T-helper 2 cell (primary cell): ENCODE measurements around the gene MYH10.

ENCODE experiments used
- DNase-seq, 5 experiments: peaks; one replicate each; pipeline versions ENCODE4 v3.0.0 to v3.0.0-alpha.2; 2012 to 2022

MYH10 gene

GRCh38 chr17:8647956-8648355 lies 17.4 kb upstream of the MYH10 start:
- DNase-seq = no peak

- DNase-seq = no peak
These were observed 16.7 kb upstream of the MYH10 start for GRCh38 chr17:8647202-8647601.

- DNase-seq = no peak
These were observed 14.0 kb upstream of the MYH10 start for GRCh38 chr17:8644507-8644902.

- DNase-seq = no peak
These were observed 13.5 kb upstream of the MYH10 start for GRCh38 chr17:8643855-8644506.

- no peak for DNase-seq
These were observed 9.2 kb upstream of the MYH10 start for GRCh38 chr17:8639709-8640108.

GRCh38 chr17:8632061-8632460 lies 1.5 kb upstream of the MYH10 start:
- DNase-seq = no peak

- no peak for DNase-seq
These were observed 991 bp upstream of the MYH10 start for GRCh38 chr17:8631554-8631877.

GRCh38 chr17:8630802-8631553 lies 453 bp upstream of the MYH10 start:
- peak; percentile 56 to 98 (median 79) for DNase-seq

- peak in 2 of 5 experiments; percentile 6 to 23 for DNase-seq
These were observed 926 bp downstream of the MYH10 start for GRCh38 chr17:8629371-8630226.

- DNase-seq = no peak
These were observed 1.8 kb downstream of the MYH10 start for GRCh38 chr17:8628609-8629169.

- DNase-seq = no peak
These were observed 2.4 kb downstream of the MYH10 start for GRCh38 chr17:8628172-8628571.

- DNase-seq = no peak
These were observed 6.9 kb downstream of the MYH10 start for GRCh38 chr17:8623591-8623990.

- no peak for DNase-seq
These were observed 8.3 kb downstream of the MYH10 start for GRCh38 chr17:8622191-8622590.

GRCh38 chr17:8621585-8621984 lies 8.9 kb downstream of the MYH10 start:
- DNase-seq = no peak

- DNase-seq = no peak
These were observed 11.2 kb downstream of the MYH10 start for GRCh38 chr17:8619294-8619693.

GRCh38 chr17:8618825-8619224 lies 11.7 kb downstream of the MYH10 start:
- no peak for DNase-seq

- no peak for DNase-seq
These were observed 15.5 kb downstream of the MYH10 start for GRCh38 chr17:8614988-8615387.

GRCh38 chr17:8611619-8612298 lies 18.8 kb downstream of the MYH10 start:
- DNase-seq = no peak

- DNase-seq = no peak
These were observed 19.4 kb downstream of the MYH10 start for GRCh38 chr17:8611137-8611536.

GRCh38 chr17:8610558-8610957 lies 20.0 kb downstream of the MYH10 start:
- no peak for DNase-seq

- DNase-seq = no peak
These were observed 20.6 kb downstream of the MYH10 start for GRCh38 chr17:8609910-8610309.

GRCh38 chr17:8608001-8608400 lies 22.5 kb downstream of the MYH10 start:
- no peak for DNase-seq

GRCh38 chr17:8606401-8606800 lies 24.1 kb downstream of the MYH10 start:
- DNase-seq = no peak
